HepG2 (cell line): Measurements from ENCODE around the gene STARD8. TPM values are rescaled to one million over a fixed set of nuclear protein-coding genes. Genes with fewer than 3 reads are reported as not detected.

ENCODE experiments used
- ATAC-seq: fragments of 200-7000 bp; cut with Tn5 transposase; 3 replicates; pipeline ENCODE4 v1.9.1; 2020; ENCODE audit warnings: mild to moderate bottlenecking, moderate library complexity
- BruUV-seq: library from RNA; stranded (reverse); fragments of 400-500 nt; replicated peaks from 2 replicates; lab custom pipeline; 2021; lab: Mats Ljungman, UMichigan
- CTCF ChIA-PET: fragments of 300-600 bp; formaldehyde crosslinking; extraction: SDS; loops from one replicate; lab custom pipeline; 2021; ENCODE audit warnings: low total read pairs, inconsistent platforms, low intra/inter-chr PET ratio; lab: Yijun Ruan, JAX
- POLR2A ChIA-PET: fragments of 350-600 bp; sonication (Branson Sonifier 250); formaldehyde crosslinking; loops from one replicate; lab custom pipeline; 2020; ENCODE audit warnings: antibody characterized with exemption, inconsistent platforms; lab: Yijun Ruan, JAX
- DNase-seq: peaks from one replicate; pipeline ENCODE4 v3.0.0-alpha.2; 2015; ENCODE audit warnings: low spot score
- FAIRE-seq: peaks from 3 replicates; lab custom pipeline; 2011; peaks lifted over from hg19 to GRCh38; lab: Jason Lieb, UNC
- H2AFZ ChIP-seq: one replicate; pipeline ENCODE4 v1.6.1; 2011; ENCODE audit warnings: low read length, inconsistent platforms
- H3K27ac ChIP-seq: fragments of 300-600 bp; 3 replicates; pipeline ENCODE4 v1.8.0; 2011; ENCODE audit warnings: mixed run types, mild to moderate bottlenecking, mixed read lengths, low read length, inconsistent platforms; ENCODE audit not compliant: insufficient read depth; ENCODE audit errors: extremely low read length
- H3K27me3 ChIP-seq, 2 experiments: fragments of 200-600 bp in 1 of 2; 2 replicates in 1 of 2; 3 replicates in 1 of 2; pipeline versions ENCODE4 v1.6.0 to v1.8.0; 2011; ENCODE audit warnings: low read length in 2 of 2, mild to moderate bottlenecking in 2 of 2, moderate library complexity in 2 of 2, inconsistent platforms in 1 of 2; ENCODE audit not compliant: insufficient read depth in 2 of 2, control insufficient read depth in 1 of 2
- H3K36me3 ChIP-seq, 2 experiments: fragments of 200-600 bp in 1 of 2; replicated peaks in 1 of 2; 2 replicates in 1 of 2; 3 replicates in 1 of 2; pipeline versions ENCODE4 v1.5.1 to v1.8.0; 2011; ENCODE audit warnings: low read length in 2 of 2, inconsistent platforms in 1 of 2; ENCODE audit not compliant: insufficient read depth in 2 of 2, control insufficient read depth in 1 of 2
- H3K4me1 ChIP-seq: 2 replicates; pipeline ENCODE4 v1.5.1; 2012; ENCODE audit warnings: low read length, inconsistent platforms; ENCODE audit not compliant: insufficient read depth
- H3K4me2 ChIP-seq: 2 replicates; pipeline ENCODE4 v1.6.0; 2011; ENCODE audit warnings: low read depth, low read length, inconsistent platforms
- H3K4me3 ChIP-seq, 3 experiments: fragments of 200-600 bp in 1 of 3; sonication (generic), shearing (Covaris generic) in 1 of 3; replicated peaks in 1 of 3; 2 replicates each; pipeline ENCODE4 v1.5.1; 2011 to 2016; ENCODE audit warnings: low read length in 3 of 3, inconsistent platforms in 2 of 3, low read depth in 2 of 3, mild to moderate bottlenecking in 2 of 3, control low read depth in 1 of 3, mixed read lengths in 1 of 3; ENCODE audit not compliant: insufficient read depth in 1 of 3
- H3K79me2 ChIP-seq: one replicate; pipeline ENCODE4 v1.6.1; 2011; ENCODE audit warnings: low read length, inconsistent platforms; ENCODE audit not compliant: insufficient read depth
- H3K9ac ChIP-seq: 2 replicates; pipeline ENCODE4 v1.6.0; 2011; ENCODE audit warnings: mild to moderate bottlenecking, low read depth, low read length, inconsistent platforms; ENCODE audit not compliant: insufficient read depth
- H3K9me3 ChIP-seq: 2 replicates; pipeline ENCODE4 v1.5.1; 2012; ENCODE audit warnings: mild to moderate bottlenecking, low read length
- H4K20me1 ChIP-seq: 2 replicates; pipeline ENCODE4 v1.6.0; 2011; ENCODE audit warnings: inconsistent platforms, mild to moderate bottlenecking, low read length, moderate library complexity; ENCODE audit not compliant: insufficient read depth
- ADNP ChIP-seq: sonication (generic); formaldehyde crosslinking; IDR thresholded peaks from 2 replicates; pipeline ENCODE4 v1.4.0; 2020; ENCODE audit warnings: missing genetic modification reagents
- EED ChIP-seq: sonication (generic); formaldehyde crosslinking; IDR thresholded peaks from 2 replicates; pipeline ENCODE4 v1.5.0; 2020; ENCODE audit warnings: mild to moderate bottlenecking, missing genetic modification reagents
- ELF1 ChIP-seq: sonication (generic); formaldehyde crosslinking; IDR thresholded peaks from 2 replicates; pipeline ENCODE4 v1.4.0; 2020; ENCODE audit warnings: missing genetic modification reagents
- FOXO1 ChIP-seq: sonication (generic); formaldehyde crosslinking; IDR thresholded peaks from 2 replicates; pipeline ENCODE4 v1.4.0; 2020; ENCODE audit warnings: missing genetic modification reagents
- IRF2 ChIP-seq: IDR thresholded peaks from 2 replicates; pipeline ENCODE4 v1.6.1; 2018; ENCODE audit warnings: missing genetic modification reagents, missing compliant biosample characterization
- MIXL1 ChIP-seq: IDR thresholded peaks from 2 replicates; pipeline ENCODE4 v1.6.1; 2016
- PTBP1 ChIP-seq: fragments of 200-400 bp; formaldehyde crosslinking; IDR thresholded peaks from 2 replicates; pipeline ENCODE4 v1.6.1; 2018; ENCODE audit warnings: low read length, low read depth; ENCODE audit not compliant: poor library complexity, severe bottlenecking
- STAG1 ChIP-seq: sonication (generic); formaldehyde crosslinking; IDR thresholded peaks from 2 replicates; pipeline ENCODE4 v1.4.0; 2020; ENCODE audit warnings: missing genetic modification reagents
- ZNF558 ChIP-seq: sonication (generic); formaldehyde crosslinking; IDR thresholded peaks from 2 replicates; pipeline ENCODE4 v1.9.0; 2022; ENCODE audit warnings: mild to moderate bottlenecking, missing genetic modification reagents, borderline replicate concordance
- ZNF597 ChIP-seq: sonication (generic); formaldehyde crosslinking; IDR thresholded peaks from 2 replicates; pipeline ENCODE4 v1.5.0; 2020; ENCODE audit warnings: missing genetic modification reagents
- ZNF644 ChIP-seq: IDR thresholded peaks from 2 replicates; pipeline ENCODE4 v1.6.1; 2016; ENCODE audit warnings: low read depth
- WGBS: methylation state at CpG from one replicate; pipeline ENCODE4 v1.1.6; 2017; ENCODE audit warnings: low lambda C conversion rate; 5-methylcytosine and 5-hydroxymethylcytosine counted together
- in situ Hi-C: cut with HindIII; loops from 2 replicates; pipeline ENCODE4 v1.10.0; 2017; ENCODE audit warnings: low pct_unique_long_range_greater_than_20kb; ENCODE audit not compliant: extremely low pct_ligation_motif_present
- intact Hi-C: fragments of 100-400 bp; cut with micrococcal nuclease; formaldehyde crosslinking; loops from one replicate; pipeline ENCODE4 v1.10.0; 2022; ENCODE audit not compliant: unreplicated experiment
- polyA plus RNA-seq, 8 experiments: library from polyadenylated mRNA; depleted of rRNA in 3 of 8; stranded (reverse) in 7 of 8; unstranded in 1 of 8; fragments of >200 nt; fragmentation: Illumina TruSeq in 4 of 8; extraction: Trizol in 4 of 8; gene quantifications; 2 replicates each; pipeline versions ENCODE4 v1.2.1 to v1.2.3, GENCODE V29; 2011 to 2016; ENCODE audit warnings: low read depth in 4 of 8, missing spikeins in 1 of 8, mixed read lengths in 1 of 8; ENCODE audit not compliant: insufficient read depth in 1 of 8
- total RNA-seq, 5 experiments: library from RNA; depleted of rRNA; stranded (reverse); fragments of >200 nt; fragmentation: Illumina TruSeq; extraction: Trizol; gene quantifications; 2 replicates each; pipeline ENCODE4 v1.2.3, GENCODE V29; 2016; ENCODE audit warnings: low read depth in 1 of 5
- TF ChIP-seq, protein P1 (sequence below): IDR thresholded peaks from 2 replicates; pipeline ENCODE4 v1.6.1; 2016; ENCODE audit warnings: mild to moderate bottlenecking

STARD8 gene
- total and polyA plus RNA-seq, 2 of the 13 experiments (the other 11 are each of a cell fraction or from before 2014, with no cell fraction given) = 0.02 to 0.09 TPM

DNA sequence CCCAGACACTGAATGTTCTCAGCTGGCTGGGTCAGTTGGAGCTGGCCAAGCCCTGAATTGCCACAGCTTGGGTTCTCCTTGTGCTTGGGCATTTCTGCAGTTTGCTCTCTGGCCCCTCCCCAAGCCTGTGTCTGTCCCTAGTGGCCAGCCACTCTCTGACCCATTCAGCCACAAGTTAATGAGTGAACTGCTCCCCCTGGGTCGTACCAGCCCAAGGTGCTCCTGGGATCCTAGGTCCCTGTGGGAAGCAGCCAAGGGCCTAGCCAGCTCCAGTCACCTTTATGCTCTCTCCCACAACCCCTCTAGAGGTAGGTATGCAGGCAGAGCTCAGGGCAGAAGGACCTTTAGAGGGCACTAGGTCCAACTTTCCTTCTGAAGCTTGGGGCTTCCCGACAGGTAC is 51.5 kb downstream of the STARD8 start (continued):
- TF ChIP-seq, protein P1, sequence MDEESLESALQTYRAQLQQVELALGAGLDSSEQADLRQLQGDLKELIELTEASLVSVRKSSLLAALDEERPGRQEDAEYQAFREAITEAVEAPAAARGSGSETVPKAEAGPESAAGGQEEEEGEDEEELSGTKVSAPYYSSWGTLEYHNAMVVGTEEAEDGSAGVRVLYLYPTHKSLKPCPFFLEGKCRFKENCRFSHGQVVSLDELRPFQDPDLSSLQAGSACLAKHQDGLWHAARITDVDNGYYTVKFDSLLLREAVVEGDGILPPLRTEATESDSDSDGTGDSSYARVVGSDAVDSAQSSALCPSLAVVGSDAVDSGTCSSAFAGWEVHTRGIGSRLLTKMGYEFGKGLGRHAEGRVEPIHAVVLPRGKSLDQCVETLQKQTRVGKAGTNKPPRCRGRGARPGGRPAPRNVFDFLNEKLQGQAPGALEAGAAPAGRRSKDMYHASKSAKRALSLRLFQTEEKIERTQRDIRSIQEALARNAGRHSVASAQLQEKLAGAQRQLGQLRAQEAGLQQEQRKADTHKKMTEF (CRISPR knock-in tag) = no peak
- TF ChIP-seq ZNF644 (CRISPR knock-in tag) (peak; percentile 38; the same call in 1 of the 2 replicates), ELF1 (CRISPR knock-in tag) (no peak), ZNF558 (CRISPR knock-in tag) (no peak), FOXO1 (CRISPR knock-in tag) (no peak), ZNF597 (no peak), PTBP1 (no peak), EED (CRISPR knock-in tag) (no peak), ADNP (CRISPR knock-in tag) (no peak), STAG1 (CRISPR knock-in tag) (0 out of 2 replicates have a peak, but pooled peaks have one; percentile 18), MIXL1 (CRISPR knock-in tag) (no peak)

GRCh38 chrX:68699960-68700746 is 52.7 kb downstream of the STARD8 start:
- BruUV-seq = no TSS peak
- Histone ChIP-seq H3K79me2 (no peaks in the 10 kb centered on the region), H3K36me3 (no peaks in the 10 kb centered on the region), H4K20me1 (no peaks in the 10 kb centered on the region), H3K9ac (no peak overlapping the region), H3K27me3 (no peaks in the 10 kb centered on the region; a peak in 1 of 5 replicates), H3K27ac (no peak overlapping the region), H3K4me2 (no peak overlapping the region), H3K4me3 (no peak overlapping the region), H3K9me3 (no peaks in the 10 kb centered on the region), H3K4me1 (peaks cover 41% of the 10 kb centered on the region), H2AFZ (no peak overlapping the region)
- ChIA-PET POLR2A (no interaction called here), CTCF (no interaction called here)
- intact Hi-C loops = loop anchor here (5.0 kb wide), 1 partner anchor 503 kb away; no protein-coding TSS in a partner anchor
- in situ Hi-C loops = no loop called here
- FAIRE-seq (no peak), DNase-seq (no peak), ATAC-seq (no peak)
- 60% methylated on average over 2 of the region's 7 CpGs for WGBS
- no peak for TF ChIP-seq IRF2 (CRISPR knock-in tag)
